ENCODE measurements around the gene SPHK2.

GRCh38 chr19:48631225-48631624 lies 11.9 kb downstream of the SPHK2 start:
- TF ChIP-seq POLR2A (IDR thresholded peaks at IDR 0.05) (no peak), CTCF (IDR thresholded peaks at IDR 0.05) (no peak)
